C4-2B (cell line): ENCODE results near the gene XG.
"Not testable (repeated sequence)": the region's sequence is repeated elsewhere in the genome, so short reads cannot be mapped to it uniquely, and the experiment has no call there.

Experiments used
- CTCF ChIP-seq: fragments of 450-650 bp; conservative IDR thresholded peaks from 2 replicates; pipeline ENCODE4 v1.5.1; 2017; ENCODE audit warnings: mild to moderate bottlenecking
- ZFX ChIP-seq: fragments of 450-650 bp; IDR thresholded peaks from 2 replicates; pipeline ENCODE4 v1.6.1; 2017

GRCh38 chrX:2796808-2797207, 45.0 kb downstream of the XG start:
- not testable (repeated sequence) for TF ChIP-seq CTCF, ZFX
